GM23248 (cell line): ENCODE measurements around the gene FMNL3. TPM values are rescaled to one million over a fixed set of nuclear protein-coding genes. Genes with fewer than 3 reads are reported as not detected.

ENCODE experiments used
- DNase-seq: peaks from one replicate; pipeline ENCODE4 v3.0.0-alpha.2; 2015
- H2AFZ ChIP-seq: fragments of 200-600 bp; sonication (generic); 2 replicates; pipeline ENCODE4 v1.6.1; 2016; ENCODE audit warnings: antibody characterized with exemption
- H3F3A ChIP-seq: fragments of 200-600 bp; sonication (generic); 2 replicates; pipeline ENCODE4 v1.6.1; 2016; ENCODE audit warnings: mild to moderate bottlenecking, antibody characterized with exemption, mixed run types; ENCODE audit not compliant: insufficient read depth
- H3K27ac ChIP-seq: fragments of 200-600 bp; sonication (generic); 2 replicates; pipeline ENCODE4 v1.5.1; 2016; ENCODE audit warnings: mild to moderate bottlenecking
- H3K27me3 ChIP-seq: fragments of 200-600 bp; sonication (generic); replicated peaks from 2 replicates; pipeline ENCODE4 v1.6.1; 2016; ENCODE audit warnings: mild to moderate bottlenecking; ENCODE audit not compliant: insufficient read depth
- H3K36me3 ChIP-seq: fragments of 200-600 bp; sonication (generic); 2 replicates; pipeline ENCODE4 v1.6.1; 2016; ENCODE audit warnings: low read depth, mild to moderate bottlenecking
- H3K4me1 ChIP-seq: fragments of 200-600 bp; sonication (generic); 2 replicates; pipeline ENCODE4 v1.6.1; 2016; ENCODE audit warnings: mild to moderate bottlenecking; ENCODE audit not compliant: insufficient read depth
- H3K4me2 ChIP-seq: fragments of 200-600 bp; sonication (generic); one replicate; pipeline ENCODE4 v1.6.1; 2016; ENCODE audit warnings: mild to moderate bottlenecking; ENCODE audit not compliant: unreplicated experiment
- H3K4me3 ChIP-seq: fragments of 200-600 bp; sonication (generic); 2 replicates; pipeline ENCODE4 v1.5.1; 2016; ENCODE audit warnings: mild to moderate bottlenecking
- H3K79me2 ChIP-seq: fragments of 200-600 bp; sonication (generic); 2 replicates; pipeline ENCODE4 v1.6.1; 2016; ENCODE audit warnings: mild to moderate bottlenecking; ENCODE audit not compliant: insufficient read depth
- H3K9ac ChIP-seq: fragments of 200-600 bp; sonication (generic); 2 replicates; pipeline ENCODE4 v1.6.1; 2016; ENCODE audit warnings: mild to moderate bottlenecking
- H3K9me2 ChIP-seq: fragments of 200-600 bp; sonication (generic); 2 replicates; pipeline ENCODE4 v1.6.1; 2016; ENCODE audit warnings: mixed run types, mild to moderate bottlenecking, moderate library complexity; ENCODE audit not compliant: insufficient read depth
- H3K9me3 ChIP-seq: fragments of 200-600 bp; sonication (generic); one replicate; pipeline ENCODE4 v1.6.1; 2017; ENCODE audit warnings: low read depth
- H4K20me1 ChIP-seq: fragments of 200-600 bp; sonication (generic); 2 replicates; pipeline ENCODE4 v1.6.0; 2016; ENCODE audit not compliant: insufficient read depth
- EZH2 ChIP-seq: fragments of 200-600 bp; sonication (generic); IDR thresholded peaks from 2 replicates; pipeline ENCODE4 v1.6.1; 2018; ENCODE audit warnings: antibody characterized with exemption, mild to moderate bottlenecking; ENCODE audit not compliant: insufficient read depth, poor library complexity, severe bottlenecking
- EZH2phosphoT487 ChIP-seq: fragments of 200-600 bp; sonication (generic); IDR thresholded peaks from 2 replicates; pipeline ENCODE4 v1.6.1; 2018; ENCODE audit warnings: antibody characterized with exemption, moderate library complexity, mild to moderate bottlenecking, low read depth; ENCODE audit not compliant: insufficient read depth
- WGBS, 2 experiments: methylation state at CpG; one replicate each; pipeline ENCODE4 v1.1.6; 2015 to 2017; ENCODE audit warnings: low lambda C conversion rate in 2 of 2, low coverage in 1 of 2; ENCODE audit errors: missing lambda C conversion rate in 2 of 2; 5-methylcytosine and 5-hydroxymethylcytosine counted together
- in situ Hi-C: fragments of 300-500 bp; cut with MboI; formaldehyde crosslinking; loops from 2 replicates; pipeline ENCODE4 v1.15.0; 2020
- polyA plus RNA-seq: library from polyadenylated mRNA; unstranded; fragments of >200 nt; fragmentation: Nextera tagmentation; extraction: Ambion mirVana; gene quantifications from 2 replicates; pipeline ENCODE4 v1.2.1, GENCODE V29; 2016
- total RNA-seq: library from RNA; depleted of rRNA; stranded (reverse); fragments of >200 nt; shearing (Covaris generic); gene quantifications from 2 replicates; pipeline ENCODE4 v1.2.3, GENCODE V29; 2014

The FMNL3 gene
- total and polyA plus RNA-seq, 2 experiments from 2014 or later = 7.9 to 24.0 TPM

- TF ChIP-seq EZH2 (no peak), EZH2phosphoT487 (no peak)
- Histone ChIP-seq H3K4me1 (no peaks in the 10 kb centered on the region), H3K27ac (no peak overlapping the region), H2AFZ (no peak overlapping the region), H3K9ac (no peak overlapping the region), H4K20me1 (no peaks in the 10 kb centered on the region), H3K9me2 (no peaks in the 10 kb centered on the region), H3K27me3 (no peaks in the 10 kb centered on the region), H3K79me2 (no peaks in the 10 kb centered on the region), H3F3A (peaks cover 12% of the 10 kb centered on the region; the same call in 1 of the 2 replicates), H3K9me3 (no peaks in the 10 kb centered on the region), H3K36me3 (no peaks in the 10 kb centered on the region; the same call in 1 of the 2 replicates), H3K4me2 (no peak overlapping the region), H3K4me3 (no peak overlapping the region)
- WGBS, 2 experiments = 91 to 95% methylated on average over 9 of the region's 9 CpGs
- in situ Hi-C loops = no loop called here
- DNase-seq = no peak
These were observed 72.2 kb downstream of the FMNL3 start for GRCh38 chr12:49635036-49635435.

- in situ Hi-C loops = no loop called here
- no peaks in the 10 kb centered on the region for H3K9me3 ChIP-seq
- H4K20me1 ChIP-seq = no peaks in the 10 kb centered on the region
- no peaks in the 10 kb centered on the region for H3K79me2 ChIP-seq
- no peaks in the 10 kb centered on the region for H3K27me3 ChIP-seq
- 89 to 93% methylated on average over 2 of the region's 2 CpGs for WGBS, 2 experiments
- DNase-seq = no peak
- no peak overlapping the region for H3K4me3 ChIP-seq
- H3K4me2 ChIP-seq = no peak overlapping the region
- no peak overlapping the region for H3K27ac ChIP-seq
- TF ChIP-seq EZH2phosphoT487 (no peak), EZH2 (no peak)
- no peak overlapping the region for H3K9ac ChIP-seq
- H3K9me2 ChIP-seq = no peaks in the 10 kb centered on the region
- peaks cover 12% of the 10 kb centered on the region; the same call in 1 of the 2 replicates for H3F3A ChIP-seq
- H3K4me1 ChIP-seq = no peaks in the 10 kb centered on the region
- no peaks in the 10 kb centered on the region; the same call in 1 of the 2 replicates for H3K36me3 ChIP-seq
- no peak overlapping the region for H2AFZ ChIP-seq
These were observed 73.4 kb downstream of the FMNL3 start for GRCh38 chr12:49633703-49634345.

- Histone ChIP-seq H3F3A (peaks cover 13% of the 10 kb centered on the region; the same call in 1 of the 2 replicates), H2AFZ (no peak overlapping the region), H3K27me3 (no peaks in the 10 kb centered on the region), H3K36me3 (no peaks in the 10 kb centered on the region; the same call in 1 of the 2 replicates), H3K27ac (no peak overlapping the region), H3K9me2 (no peaks in the 10 kb centered on the region), H3K4me3 (no peak overlapping the region), H3K79me2 (no peaks in the 10 kb centered on the region), H3K9me3 (no peaks in the 10 kb centered on the region), H3K9ac (no peak overlapping the region), H3K4me1 (peaks cover under 1% of the 10 kb centered on the region; the same call in 1 of the 2 replicates), H3K4me2 (no peak overlapping the region), H4K20me1 (no peaks in the 10 kb centered on the region)
- 93 to 95% methylated on average over 8 of the region's 8 CpGs for WGBS, 2 experiments
- no peak for TF ChIP-seq EZH2phosphoT487
- DNase-seq = no peak
- in situ Hi-C loops = no loop called here
These were observed 74.1 kb downstream of the FMNL3 start for GRCh38 chr12:49632986-49633702.

DNA sequence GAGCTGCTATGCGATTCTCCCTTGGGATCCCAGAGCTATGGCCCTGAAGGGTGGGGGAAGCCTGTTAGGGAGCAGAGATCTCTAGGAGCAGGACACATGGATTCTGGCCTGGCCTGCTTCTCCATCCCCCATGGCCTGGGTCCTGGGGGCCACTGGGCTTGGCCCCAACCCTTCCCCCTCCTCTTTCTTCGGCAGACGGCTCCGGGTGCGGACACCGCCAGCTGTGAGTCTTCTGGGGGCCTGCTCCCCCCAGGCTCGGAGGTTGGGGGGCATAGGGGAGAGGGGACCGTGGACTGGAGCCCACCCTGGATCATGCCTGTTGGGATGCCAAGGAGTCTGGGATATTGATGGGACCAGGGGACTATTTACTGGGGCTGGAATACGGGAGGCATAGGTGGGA is 74.8 kb downstream of the FMNL3 start:
- Histone ChIP-seq H3K4me2 (no peak overlapping the region), H3K9ac (no peak overlapping the region), H3F3A (peaks cover 20% of the 10 kb centered on the region; the same call in 1 of the 2 replicates), H3K4me1 (peaks cover 8% of the 10 kb centered on the region), H3K27ac (no peak overlapping the region), H3K9me3 (no peaks in the 10 kb centered on the region), H3K9me2 (no peaks in the 10 kb centered on the region), H3K27me3 (no peaks in the 10 kb centered on the region), H3K36me3 (no peaks in the 10 kb centered on the region), H2AFZ (no peak overlapping the region), H3K79me2 (no peaks in the 10 kb centered on the region), H3K4me3 (no peak overlapping the region), H4K20me1 (no peaks in the 10 kb centered on the region)
- no peak for DNase-seq
- in situ Hi-C loops = no loop called here
- WGBS, 2 experiments = 93 to 95% methylated on average over 8 to 9 of the region's 9 CpGs
- TF ChIP-seq EZH2phosphoT487 (no peak), EZH2 (no peak)
